NOMO-1 treated with dmso at 0.1 percent for 144 hours (cell line): ENCODE results near the gene CDK8.
"Not testable (repeated sequence)": the region's sequence is repeated elsewhere in the genome, so short reads cannot be mapped to it uniquely, and the experiment has no call there.

Source experiments
- DNase-seq: peaks from one replicate; lab custom pipeline; 2025; ENCODE audit not compliant: unreplicated experiment; lab: John Stamatoyannopoulos, UW

CDK8 gene

DNA sequence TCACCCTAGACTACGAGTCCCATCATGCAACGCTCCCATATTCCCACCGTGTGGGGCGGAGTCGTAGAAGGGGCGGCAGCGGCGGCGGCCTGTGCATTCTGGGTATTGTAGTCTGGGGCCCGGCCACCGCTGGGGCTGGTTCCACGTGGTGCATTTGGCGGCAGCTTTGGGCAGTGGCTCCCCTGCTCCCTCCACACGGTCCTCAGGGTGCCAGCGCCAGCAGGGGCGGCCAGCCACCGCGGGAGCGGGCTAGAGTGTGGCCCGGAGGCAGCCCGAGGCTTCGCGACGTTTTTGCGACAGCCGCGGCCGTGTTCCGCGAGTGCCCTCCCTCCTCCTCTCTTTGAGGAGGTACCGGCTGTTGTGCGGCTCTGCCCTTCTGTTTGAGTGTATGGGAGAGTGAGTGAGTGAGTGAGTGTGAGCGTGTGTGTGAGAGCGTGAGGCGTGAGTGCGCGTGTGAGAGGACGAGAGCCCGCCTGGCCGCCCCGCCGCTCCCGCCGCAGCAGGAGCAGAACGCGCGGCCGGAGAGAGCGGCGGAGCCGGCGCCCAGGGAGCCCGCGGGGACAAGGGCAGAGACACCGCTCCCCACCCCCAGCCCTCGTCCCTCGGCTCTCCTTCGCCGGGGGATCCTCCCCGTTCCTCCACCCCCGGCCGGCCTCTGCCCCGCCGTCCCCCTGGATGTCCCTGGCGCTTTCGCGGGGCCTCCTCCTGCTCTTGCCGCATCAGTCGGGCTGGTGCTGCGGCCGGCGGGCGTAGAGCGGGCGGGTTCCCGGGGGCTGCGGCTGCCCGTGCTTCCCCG lies at the start of gene CDK8:
Gene CDK8 (plus strand): TSS at position 343 of the 796 bp plus-strand sequence. CDS start 513 bp downstream, outside the sequence.
- peak; percentile 85 for DNase-seq

DNA sequence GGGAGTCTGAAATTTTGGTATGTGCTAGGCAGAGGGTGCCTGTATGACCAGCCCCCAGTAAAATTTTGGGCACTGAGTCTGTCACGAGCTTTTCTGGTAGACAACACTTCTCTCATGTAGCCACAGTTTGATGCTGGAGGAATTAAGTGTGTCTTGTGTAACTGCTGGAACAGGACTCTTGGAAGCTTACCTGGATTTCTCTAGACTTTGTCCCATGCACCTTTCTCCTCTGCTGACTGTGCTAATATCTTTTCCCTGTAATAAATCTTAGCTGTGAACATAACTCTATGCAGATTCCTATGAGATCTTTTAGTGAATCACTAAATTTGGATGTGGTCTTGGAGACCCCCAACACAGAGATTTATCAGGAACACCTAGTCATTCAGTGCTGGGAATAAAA lies 45.6 kb upstream of the CDK8 start:
- no peak for DNase-seq

DNA sequence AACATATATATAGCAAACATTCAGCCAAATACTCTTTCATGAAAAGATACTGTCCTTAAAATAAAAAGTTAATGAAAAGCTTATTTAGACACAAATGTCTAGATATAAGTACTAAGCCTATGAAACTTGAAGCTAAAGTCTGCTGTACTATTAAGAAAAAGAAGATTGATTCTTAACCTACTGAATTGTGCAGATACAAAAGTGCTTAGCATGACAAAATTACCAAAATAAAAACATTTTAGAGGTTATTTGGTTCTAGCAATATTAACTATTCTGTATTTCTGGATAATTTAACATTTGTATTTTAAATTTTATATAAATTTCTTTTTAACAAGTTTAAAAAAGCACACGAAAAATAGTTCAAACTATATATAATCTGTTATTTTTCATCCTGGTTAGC lies 40.6 kb upstream of the CDK8 start:
- DNase-seq = no peak

DNA sequence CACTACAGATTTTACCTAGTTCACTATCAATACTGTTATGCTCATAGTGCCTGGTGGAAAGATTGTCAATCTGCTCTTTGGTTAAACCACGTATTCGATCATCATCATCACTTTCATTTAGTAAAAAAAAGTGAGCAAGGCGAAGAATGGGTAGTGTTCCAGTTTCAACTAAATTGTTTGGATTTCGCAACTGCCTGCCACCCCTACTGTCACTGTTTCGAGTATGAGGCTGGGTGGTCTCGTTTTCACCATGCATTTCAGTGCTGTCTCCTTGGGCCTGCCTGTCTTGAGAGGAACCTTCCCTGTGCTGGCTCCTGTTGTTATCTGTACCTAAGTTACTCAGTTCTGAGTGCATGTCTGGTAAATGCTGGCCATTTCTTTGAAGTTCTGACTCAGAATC lies 39.9 kb upstream of the CDK8 start:
- no peak for DNase-seq

DNA sequence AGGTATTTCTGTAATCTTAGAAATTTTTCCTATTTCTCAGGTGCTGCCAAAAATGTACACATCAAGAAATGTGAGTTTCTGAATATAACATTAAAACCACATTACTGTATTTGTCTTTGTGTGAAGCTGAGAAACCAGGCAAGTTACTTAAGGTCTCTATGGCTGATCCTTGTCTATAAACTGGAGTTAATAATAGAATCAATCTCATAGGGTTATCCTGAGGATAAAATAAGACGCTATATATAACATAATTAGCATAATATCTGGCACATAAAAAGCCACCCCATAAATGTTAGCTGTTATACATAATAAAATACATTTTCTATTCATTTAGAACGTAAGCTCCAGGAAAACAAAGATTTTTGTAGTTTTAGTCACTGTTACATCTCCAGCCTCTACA lies 37.9 kb upstream of the CDK8 start:
- no peak for DNase-seq

DNA sequence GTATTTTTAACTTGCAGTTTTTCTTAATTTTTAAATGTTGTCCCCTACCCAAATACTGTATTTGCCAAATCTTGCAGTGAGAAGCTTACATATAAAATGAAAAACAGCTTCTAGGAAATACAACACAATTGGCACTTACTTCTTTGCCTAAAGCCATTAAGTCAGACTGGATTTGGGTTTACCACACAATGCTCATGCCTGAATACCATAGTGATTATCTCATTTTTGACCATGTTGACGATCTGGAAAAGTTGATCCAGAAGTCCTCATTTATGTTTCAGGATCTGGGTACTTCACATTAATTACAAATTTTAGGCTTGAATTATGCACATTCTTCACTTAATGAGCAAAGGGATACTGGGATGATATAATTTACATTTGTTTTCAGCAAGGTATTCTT lies 34.2 kb upstream of the CDK8 start:
- no peak for DNase-seq

DNA sequence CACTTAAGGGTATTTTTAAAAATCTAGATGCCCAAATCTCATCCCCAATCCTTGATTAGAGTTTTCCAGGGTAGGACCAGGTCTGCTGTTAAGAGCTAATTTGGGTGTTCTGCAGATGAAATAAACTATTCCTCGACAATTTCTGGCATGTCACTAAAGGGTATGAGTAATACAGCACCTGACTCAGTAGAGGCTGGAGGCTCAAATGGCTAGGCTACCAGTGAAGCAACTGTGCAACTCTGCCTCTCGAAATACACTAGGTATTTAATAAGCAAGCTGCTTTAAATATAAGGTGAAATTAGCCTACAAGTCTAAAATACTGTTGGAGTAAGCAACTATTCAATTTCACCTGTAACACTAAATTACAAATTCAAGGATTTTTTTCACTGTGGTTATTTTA lies 33.4 kb upstream of the CDK8 start:
- DNase-seq = no peak

DNA sequence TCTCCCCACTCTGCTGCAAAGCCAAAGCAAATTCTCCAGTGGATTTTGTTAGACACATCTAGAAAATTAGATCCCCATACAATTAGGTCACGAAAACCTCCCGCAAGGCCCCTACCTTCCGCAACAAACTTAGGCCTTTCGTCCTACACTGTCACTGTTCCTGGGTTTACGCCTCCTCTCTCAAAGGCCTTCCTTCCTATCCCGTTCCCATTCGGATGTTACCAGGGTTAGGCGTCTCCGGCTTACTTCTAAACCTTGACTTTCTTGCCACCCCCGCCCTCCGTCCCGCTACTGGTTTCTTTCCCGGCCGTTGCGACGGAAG lies 32.6 kb upstream of the CDK8 start:
- no peak for DNase-seq

DNA sequence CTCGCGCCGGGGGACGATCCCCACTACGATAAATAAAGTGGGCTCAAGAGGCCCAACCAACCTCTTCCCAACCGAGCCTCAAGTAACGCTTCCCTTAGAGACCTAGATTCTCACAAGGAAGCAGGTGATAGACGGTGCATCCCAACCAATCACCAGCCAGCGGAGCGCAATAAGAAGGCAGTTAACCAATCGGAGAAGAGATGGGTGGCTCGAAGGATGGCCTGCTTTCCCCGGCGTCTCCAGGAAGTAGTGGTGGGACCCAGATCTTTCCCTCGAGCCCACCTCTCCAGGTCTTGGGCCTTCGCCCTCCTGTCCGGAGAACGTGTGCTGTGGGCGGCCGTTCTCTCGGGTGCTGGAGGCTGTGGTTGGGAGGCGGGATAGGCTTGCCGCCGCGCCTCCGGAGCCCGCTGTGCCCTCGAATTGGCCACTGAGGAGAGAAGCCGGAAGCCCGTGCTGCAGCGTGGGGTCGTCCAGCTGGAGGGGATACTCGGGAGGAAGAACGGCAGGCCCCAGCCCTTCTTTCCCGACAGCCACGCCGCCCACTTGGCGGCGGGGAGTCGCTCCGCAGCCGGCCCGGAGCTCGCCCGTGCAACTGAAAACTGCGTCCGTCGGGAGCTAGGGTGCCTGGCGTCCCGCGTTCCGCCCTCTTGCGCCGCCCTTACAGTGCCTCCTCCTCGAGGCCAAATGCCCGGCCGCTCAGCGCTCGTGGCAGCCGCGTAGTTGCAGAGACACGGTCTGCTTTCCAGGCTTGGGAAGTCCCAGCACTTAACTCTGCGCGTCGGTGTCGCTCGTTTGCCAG lies 32.0 kb upstream of the CDK8 start, which contains the start of gene RNF6:
Gene RNF6 (minus strand): TSS at position 594 of the 799 bp plus-strand sequence. CDS start 2,665 bp downstream, outside the sequence.
- DNase-seq = peak; percentile 98

DNA sequence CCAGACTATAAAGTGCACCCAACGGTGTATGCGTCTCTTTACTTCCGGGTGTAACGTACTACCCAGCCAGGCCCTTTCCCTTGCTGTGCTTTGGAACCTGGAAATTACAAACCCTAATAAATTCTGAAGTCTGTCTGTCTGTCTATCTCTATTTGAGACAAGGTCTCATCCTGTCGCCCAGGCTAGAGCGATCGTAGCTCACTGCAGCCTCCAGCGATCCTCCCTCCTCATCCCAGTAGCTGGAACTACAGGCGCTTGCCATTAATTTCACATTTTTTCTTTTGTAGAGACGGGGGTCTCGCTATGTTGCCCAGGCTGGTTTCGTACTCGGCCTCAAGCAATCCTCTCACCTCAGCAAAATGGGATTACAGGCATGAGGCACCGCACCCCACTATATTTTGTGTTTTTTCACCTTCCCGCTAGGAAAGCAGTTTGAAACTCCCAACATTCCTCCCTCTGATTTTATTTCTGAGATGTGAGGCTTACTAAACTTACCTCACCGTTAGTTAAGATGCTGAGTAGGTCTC lies 31.3 kb upstream of the CDK8 start:
- DNase-seq = no peak

DNA sequence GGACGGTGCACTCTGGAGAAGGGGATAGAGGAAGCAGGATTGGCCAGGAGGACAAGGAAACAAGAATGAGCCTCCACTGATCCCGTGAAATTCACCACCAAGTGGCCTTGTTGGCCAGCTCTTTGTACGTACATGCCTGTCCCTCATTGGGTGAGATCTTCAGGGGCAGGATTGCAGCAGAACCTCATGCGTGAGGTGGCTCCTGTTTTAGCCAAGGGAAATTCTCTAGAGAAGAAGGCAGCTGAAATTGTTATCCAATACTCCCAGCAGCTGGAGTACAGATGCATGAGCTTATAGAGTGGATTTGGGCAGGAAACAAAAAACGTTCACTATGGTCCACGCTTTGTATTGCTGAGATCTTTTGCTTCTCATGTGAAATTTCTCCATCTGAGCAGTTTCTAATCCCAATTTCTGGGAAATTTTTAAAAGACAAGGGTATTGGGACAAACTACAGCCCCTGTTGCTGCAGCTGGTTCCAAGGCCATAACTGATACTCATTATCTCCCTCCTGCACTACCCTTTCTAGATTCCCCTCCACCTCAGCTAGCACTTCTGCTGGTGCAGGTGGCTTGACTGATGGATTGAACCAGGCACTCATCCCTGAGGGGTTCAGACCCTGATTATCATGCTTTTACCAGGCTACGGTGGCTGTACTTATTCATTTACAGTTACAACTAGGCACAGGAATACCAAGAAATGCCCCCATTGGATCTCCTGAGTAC lies 27.9 kb upstream of the CDK8 start:
- no peak for DNase-seq

DNA sequence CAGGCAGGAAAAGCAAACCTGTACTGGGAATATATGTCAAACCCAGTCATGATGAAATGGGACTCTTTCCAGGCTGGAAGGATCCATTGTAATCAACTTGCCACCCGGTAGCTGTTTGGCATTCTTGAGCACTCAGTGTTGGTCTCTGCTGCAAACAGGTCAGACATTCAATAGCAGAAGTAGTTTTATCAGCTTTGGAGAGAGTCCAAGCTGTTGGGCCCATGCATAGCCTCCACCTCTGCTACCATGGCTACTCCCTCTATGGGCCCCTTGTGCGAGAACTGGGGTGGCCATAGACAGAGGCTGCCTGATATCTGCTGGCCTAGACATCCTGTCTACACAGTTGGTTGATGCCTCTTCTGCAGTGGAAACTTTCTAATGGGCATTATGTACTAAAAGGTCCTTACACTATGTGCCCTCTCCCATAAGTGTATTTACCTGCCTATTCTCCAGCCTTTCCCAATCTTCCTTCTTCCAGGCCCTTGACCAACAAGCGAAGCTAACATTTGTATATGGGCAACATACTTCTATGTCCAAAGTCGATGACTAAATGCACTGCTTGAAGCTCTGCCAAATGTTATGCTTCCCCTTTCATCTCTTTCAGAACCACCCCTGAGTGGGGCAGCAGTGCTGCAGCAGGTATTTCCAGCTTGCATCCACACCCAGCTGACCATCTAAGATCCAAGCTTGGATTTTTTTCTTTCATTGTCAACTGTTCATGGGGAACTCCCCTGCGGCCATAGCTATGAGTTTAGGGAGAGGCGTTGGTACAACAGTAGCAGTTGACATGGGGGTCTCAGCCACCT lies 26.6 kb upstream of the CDK8 start:
- DNase-seq = no peak

DNA sequence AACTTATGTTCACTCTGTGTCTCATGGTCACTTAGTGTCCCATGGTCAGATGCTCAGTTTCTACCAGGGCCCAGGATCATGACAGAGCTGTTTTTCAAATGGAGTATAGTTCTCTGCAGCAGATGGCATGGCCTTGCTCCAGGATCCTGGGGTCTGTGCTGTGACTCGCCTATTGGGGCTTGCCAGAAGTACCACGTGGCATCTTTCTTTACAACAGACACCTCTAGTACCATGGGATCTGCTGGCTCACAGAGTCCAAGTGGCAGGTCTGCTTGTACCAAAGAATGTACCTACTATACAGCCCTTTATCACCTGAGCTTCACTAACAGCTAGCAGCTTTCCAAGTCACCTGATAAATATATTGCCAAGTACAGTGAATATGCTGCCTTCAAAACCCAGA lies 25.8 kb upstream of the CDK8 start:
- no peak for DNase-seq

DNA sequence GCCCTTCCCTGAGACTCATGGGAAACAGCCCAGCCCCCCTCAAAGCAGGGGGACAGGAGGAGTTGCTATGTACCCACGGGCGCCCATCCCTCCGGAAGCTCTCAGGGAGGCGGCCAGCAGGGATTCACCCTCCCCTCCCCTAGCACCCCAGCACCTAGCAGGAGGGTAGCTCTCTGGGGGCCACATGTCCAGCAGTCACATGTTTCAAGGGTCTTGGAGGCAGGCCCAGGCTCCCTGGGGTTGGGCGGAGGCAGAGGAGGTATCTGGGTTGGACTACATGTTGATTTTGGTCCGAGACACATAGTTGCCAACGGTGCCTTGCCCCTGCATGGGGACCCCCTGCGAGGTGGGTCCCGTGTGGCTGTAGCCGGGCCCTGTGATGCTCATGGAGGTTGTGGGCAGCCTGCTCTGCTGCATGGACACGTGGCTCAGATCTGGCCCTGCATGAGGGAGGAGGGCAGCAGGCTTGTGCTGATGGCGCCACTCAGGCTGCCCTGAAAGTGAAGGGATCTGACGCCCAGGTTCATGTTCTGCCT lies 24.8 kb upstream of the CDK8 start:
- no peak for DNase-seq

DNA sequence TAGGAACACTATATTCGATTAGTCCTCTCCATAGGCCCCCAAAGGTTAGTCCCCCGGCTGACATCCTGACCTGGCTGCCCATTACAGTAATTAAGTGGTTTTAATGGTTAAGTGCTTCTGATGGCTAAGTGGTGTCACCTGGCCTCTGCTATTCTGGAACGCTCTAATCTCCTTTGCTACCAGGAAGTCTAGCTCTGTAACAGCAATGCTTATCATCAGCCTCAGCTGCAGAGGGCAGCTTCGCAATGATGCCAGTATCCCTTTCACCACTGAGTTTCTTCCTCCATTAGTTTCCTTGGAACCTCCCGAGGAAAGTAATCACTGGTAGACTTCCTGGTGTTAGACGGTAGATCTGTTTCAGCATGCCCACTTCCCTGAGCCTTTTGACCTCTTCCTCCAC lies 23.2 kb upstream of the CDK8 start:
- DNase-seq = no peak

DNA sequence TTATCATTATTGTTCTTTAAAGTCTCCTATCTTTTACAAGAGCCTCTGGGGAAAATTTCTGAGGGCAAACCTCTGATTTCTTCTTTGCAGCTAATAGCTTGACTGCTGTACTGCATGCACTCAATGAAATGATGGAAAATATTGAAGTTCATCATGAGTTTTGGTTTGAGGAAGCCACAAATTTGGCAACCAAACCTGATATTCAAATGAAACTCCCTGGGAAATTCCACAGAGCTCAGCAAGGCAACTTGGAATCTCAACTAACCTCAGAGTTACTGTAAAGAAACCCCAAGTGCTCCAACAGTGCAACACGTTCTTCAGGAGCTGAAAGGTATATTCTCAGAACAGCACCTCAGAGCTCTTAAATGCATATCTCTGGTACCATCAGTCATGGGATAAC lies 17.6 kb upstream of the CDK8 start:
- no peak for DNase-seq

DNA sequence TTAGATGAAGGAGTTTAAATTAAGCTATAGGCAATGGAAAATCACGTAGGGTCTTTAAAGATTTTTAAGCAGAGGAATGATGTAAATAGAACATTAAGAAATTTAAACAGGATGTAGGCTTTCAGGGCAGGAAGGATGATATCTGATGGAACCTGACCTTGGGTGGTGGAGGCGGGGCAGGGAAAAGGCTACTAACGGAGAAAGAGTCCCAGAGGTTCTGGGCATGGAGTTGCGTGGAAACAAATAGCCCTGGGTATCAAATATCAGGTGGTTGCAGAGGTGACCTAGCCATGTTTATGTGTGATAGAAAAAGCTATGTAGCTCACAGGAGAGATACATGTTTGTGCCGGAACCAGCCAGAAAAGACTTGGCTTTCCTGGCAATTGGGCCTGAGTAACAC lies 7.8 kb upstream of the CDK8 start:
- no peak for DNase-seq

DNA sequence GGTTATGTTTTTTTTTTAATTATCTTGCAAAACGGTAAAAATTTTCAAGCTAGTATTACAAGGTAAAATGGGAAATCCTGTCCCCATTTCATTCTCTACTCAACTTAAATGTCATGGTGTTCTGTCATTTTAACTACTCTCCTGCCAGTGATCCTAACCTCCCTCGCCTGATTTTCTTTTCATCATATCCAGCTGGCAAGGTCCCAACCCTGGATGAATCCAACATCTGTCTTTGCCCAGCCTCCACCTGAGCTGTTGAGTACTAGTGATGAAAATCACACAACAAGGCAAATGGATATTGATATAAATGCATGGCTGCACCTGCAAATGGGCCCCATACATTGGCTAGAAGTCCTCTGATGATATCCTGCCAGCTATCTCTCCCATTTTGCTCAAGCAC lies 6.9 kb upstream of the CDK8 start:
- DNase-seq = no peak

DNA sequence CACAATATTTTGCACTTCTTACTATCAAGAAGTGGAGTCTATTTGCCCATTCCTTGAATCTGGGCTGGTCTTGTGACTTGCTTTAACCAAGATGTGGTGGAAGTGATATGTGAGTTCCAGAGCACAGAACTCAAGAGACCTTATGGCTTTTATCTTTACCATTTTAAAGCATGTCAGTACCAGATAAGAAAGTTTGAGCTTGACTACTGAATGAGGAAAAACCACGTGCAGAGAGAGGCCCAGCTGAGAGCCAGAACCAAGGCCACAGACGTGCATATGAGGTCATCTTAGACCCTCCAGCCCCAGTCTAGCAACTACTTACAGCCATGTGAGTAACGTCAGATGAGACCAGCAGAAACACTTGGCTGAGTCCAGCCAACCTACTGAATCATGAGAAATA lies 6.3 kb upstream of the CDK8 start:
- DNase-seq = no peak

DNA sequence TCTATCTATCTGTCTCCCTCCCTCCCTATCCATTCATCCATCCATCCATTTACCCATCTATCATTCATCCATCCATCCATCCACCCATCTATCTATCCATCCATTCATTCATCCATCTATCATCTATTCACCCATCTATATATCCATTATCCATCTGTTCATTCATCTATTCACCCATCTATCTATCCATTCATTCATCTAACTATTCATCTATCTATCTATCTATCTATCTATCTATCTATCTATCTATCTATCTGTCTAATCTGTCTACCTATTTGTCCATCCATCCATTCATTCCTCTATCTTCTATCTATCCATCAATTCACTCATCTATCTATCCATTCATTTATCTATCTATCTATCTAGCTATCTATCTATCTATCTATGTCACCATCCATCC lies 4.4 kb upstream of the CDK8 start:
- DNase-seq = no peak

DNA sequence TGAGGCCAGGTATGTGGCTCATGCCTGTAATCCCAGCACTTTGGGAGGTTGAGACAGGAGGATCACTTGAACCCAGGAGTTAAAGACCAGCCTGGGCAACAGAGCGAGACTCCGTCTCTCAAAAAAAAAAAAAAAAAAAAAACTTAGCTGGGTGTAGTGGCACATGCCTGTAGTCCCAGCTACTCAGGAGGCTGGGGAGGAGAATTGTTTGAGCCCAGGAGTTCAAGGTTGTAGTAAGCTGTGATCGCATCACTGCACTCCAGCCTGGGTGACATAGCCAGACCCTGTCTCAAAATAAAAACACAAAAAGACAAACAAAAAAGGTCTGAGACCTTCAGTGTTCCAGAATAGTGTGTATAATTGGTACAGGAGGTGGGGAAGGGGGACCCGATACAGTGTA lies 1.9 kb upstream of the CDK8 start:
- not testable (repeated sequence) for DNase-seq
